ENCODE results near the gene SLC5A8. TPM values are rescaled to one million over a fixed set of nuclear protein-coding genes. Genes with fewer than 3 reads are reported as not detected.

The SLC5A8 gene
- total and polyA plus RNA-seq, 4 donors = 1.3 to 7.0 (median 3.6) TPM

DNA sequence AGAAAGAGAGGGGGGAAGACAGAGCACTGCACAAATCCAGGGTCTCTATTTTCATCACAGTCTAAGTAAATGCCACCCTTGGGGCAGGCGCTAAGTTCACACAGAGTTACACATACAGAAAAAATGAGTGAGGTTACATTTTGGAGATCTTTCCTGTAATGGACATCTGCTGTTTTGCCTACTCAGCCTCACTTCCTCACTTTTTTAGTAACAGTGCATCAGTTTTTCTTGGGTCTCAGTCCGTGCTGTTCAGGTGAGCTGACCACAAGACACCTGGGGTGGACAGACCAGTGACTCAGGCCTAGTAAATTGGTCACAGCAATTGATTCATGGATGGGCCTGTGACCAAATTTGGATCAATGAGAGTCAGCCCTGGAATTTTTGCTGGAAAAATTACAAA lies 33.6 kb upstream of the SLC5A8 start:
- H3K4me3 ChIP-seq = no peak overlapping the region
- H3K27ac ChIP-seq (ENCODE audit: low read depth in 1 of 2, low read length in 1 of 2) = no peak overlapping the region
- H3K9ac ChIP-seq (ENCODE audit: insufficient read depth in 1 of 2, low read length in 2 of 2) = no peak overlapping the region
- TF ChIP-seq, protein P1, sequence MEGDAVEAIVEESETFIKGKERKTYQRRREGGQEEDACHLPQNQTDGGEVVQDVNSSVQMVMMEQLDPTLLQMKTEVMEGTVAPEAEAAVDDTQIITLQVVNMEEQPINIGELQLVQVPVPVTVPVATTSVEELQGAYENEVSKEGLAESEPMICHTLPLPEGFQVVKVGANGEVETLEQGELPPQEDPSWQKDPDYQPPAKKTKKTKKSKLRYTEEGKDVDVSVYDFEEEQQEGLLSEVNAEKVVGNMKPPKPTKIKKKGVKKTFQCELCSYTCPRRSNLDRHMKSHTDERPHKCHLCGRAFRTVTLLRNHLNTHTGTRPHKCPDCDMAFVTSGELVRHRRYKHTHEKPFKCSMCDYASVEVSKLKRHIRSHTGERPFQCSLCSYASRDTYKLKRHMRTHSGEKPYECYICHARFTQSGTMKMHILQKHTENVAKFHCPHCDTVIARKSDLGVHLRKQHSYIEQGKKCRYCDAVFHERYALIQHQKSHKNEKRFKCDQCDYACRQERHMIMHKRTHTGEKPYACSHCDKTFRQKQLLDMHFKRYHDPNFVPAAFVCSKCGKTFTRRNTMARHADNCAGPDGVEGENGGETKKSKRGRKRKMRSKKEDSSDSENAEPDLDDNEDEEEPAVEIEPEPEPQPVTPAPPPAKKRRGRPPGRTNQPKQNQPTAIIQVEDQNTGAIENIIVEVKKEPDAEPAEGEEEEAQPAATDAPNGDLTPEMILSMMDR (IDR thresholded peaks at IDR 0.05; ENCODE audit: control extremely low read depth, extremely low read depth) = no peak
- 83 to 84% methylated on average over 2 of the region's 2 CpGs for WGBS, 2 donors
- no peak for DNase-seq
- H3K36me3 ChIP-seq (ENCODE audit: control insufficient read depth in 4 of 4, insufficient read depth in 4 of 4, low read length in 4 of 4) = no peaks in the 10 kb centered on the region
- no peaks in the 10 kb centered on the region for H3K4me1 ChIP-seq (ENCODE audit: control insufficient read depth in 5 of 5, insufficient read depth in 5 of 5, low read length in 5 of 5)
- ATAC-seq (ENCODE audit: insufficient read depth, low FRiP score) = no peak
- H3K9me3 ChIP-seq (ENCODE audit: control insufficient read depth in 4 of 4, insufficient read depth in 3 of 4, low read length in 3 of 4) = peaks cover 0 to 5% (median 0%) of the 10 kb centered on the region in 4 donors
- no peaks in the 10 kb centered on the region for H3K27me3 ChIP-seq (ENCODE audit: control insufficient read depth in 3 of 3, insufficient read depth in 3 of 3, low read length in 2 of 3)

- H3K36me3 ChIP-seq (ENCODE audit: control insufficient read depth in 4 of 4, insufficient read depth in 4 of 4, low read length in 4 of 4) = no peaks in the 10 kb centered on the region
- TF ChIP-seq, protein P1 (IDR thresholded peaks at IDR 0.05; ENCODE audit: control extremely low read depth, extremely low read depth) = no peak
- no peaks in the 10 kb centered on the region for H3K4me1 ChIP-seq (ENCODE audit: control insufficient read depth in 5 of 5, insufficient read depth in 5 of 5, low read length in 5 of 5)
- H3K9ac ChIP-seq (ENCODE audit: insufficient read depth in 1 of 2, low read length in 2 of 2) = no peak overlapping the region
- H3K9me3 ChIP-seq (ENCODE audit: control insufficient read depth in 4 of 4, insufficient read depth in 3 of 4, low read length in 3 of 4) = peaks cover 0 to 5% (median 0%) of the 10 kb centered on the region in 4 donors
- H3K4me3 ChIP-seq = no peak overlapping the region
- DNase-seq = no peak
- H3K27ac ChIP-seq (ENCODE audit: low read depth in 1 of 2, low read length in 1 of 2) = no peak overlapping the region
- ATAC-seq (ENCODE audit: insufficient read depth, low FRiP score) = no peak
- WGBS, 2 donors = 53 to 63% methylated on average over 2 of the region's 2 CpGs
- no peaks in the 10 kb centered on the region for H3K27me3 ChIP-seq (ENCODE audit: control insufficient read depth in 3 of 3, insufficient read depth in 3 of 3, low read length in 2 of 3)
Observed at GRCh38 chr12:101243074-101243473, 33.0 kb upstream of the SLC5A8 start.

DNA sequence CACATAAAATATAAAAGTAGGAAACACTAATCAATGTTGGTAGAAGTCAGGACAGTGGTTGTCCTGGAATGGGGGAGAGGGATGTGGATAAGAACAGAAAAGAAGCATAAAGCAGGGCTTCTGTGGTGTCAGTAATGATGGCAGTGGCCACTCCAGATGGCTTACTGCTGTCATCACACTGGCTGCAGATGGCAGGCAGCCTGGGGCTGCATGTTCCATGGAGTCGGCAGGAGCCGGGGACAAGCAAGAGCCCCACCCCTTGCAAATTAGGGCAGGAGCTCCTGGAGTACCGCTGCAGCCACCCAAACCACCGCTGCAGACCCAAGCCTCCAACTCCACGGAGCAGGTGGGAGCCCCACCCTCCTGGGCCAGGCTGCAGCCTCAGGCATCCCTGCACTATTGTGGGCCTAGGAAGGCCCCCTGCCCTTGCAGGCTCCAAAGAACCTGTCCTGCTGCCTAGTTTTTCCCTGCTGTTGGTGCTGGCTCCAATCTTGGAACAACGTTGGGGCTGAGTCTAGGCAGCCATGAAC lies 28.8 kb upstream of the SLC5A8 start:
- DNase-seq (peak; percentile 18 to 36 (median 21)), ATAC-seq (ENCODE audit: insufficient read depth, low FRiP score) (no peak)
- 75 to 77% methylated on average over 6 of the region's 6 CpGs for whole genome bisulfite sequencing, 2 donors
- H3K4me1 ChIP-seq (ENCODE audit: control insufficient read depth in 5 of 5, insufficient read depth in 5 of 5, low read length in 5 of 5) = no peaks in the 10 kb centered on the region
- no peak overlapping the region for H3K27ac ChIP-seq (ENCODE audit: low read depth in 1 of 2, low read length in 1 of 2)
- peaks cover 0 to 5% (median 0%) of the 10 kb centered on the region in 4 donors for H3K9me3 ChIP-seq (ENCODE audit: control insufficient read depth in 4 of 4, insufficient read depth in 3 of 4, low read length in 3 of 4)
- H3K27me3 ChIP-seq (ENCODE audit: control insufficient read depth in 3 of 3, insufficient read depth in 3 of 3, low read length in 2 of 3) = no peaks in the 10 kb centered on the region
- no peak overlapping the region for H3K9ac ChIP-seq (ENCODE audit: insufficient read depth in 1 of 2, low read length in 2 of 2)
- TF ChIP-seq, protein P1 (IDR thresholded peaks at IDR 0.05; ENCODE audit: control extremely low read depth, extremely low read depth) = no peak
- H3K4me3 ChIP-seq = no peak overlapping the region
- no peaks in the 10 kb centered on the region for H3K36me3 ChIP-seq (ENCODE audit: control insufficient read depth in 4 of 4, insufficient read depth in 4 of 4, low read length in 4 of 4)

DNA sequence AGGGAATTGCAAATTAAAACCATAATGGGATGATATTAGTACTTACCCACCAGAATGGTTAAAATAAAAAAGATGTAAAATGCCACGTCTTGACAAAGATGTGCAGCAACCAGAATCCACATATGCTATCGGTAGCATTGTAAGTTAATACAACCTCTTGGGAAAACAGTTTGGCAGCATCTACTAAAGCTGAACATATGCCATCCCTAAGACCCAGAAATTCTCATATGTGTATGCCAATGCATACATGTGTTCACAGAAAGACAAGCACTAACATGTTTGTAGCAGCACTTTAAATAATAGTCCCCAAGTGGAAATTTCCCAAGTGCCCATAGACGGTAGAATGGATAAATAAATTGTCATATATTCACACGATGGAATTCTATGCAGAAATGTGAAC lies 28.3 kb upstream of the SLC5A8 start:
- Histone ChIP-seq H3K4me3 (no peak overlapping the region), H3K27ac (ENCODE audit: low read depth in 1 of 2, low read length in 1 of 2) (no peak overlapping the region), H3K9me3 (ENCODE audit: control insufficient read depth in 4 of 4, insufficient read depth in 3 of 4, low read length in 3 of 4) (peaks cover 0 to 5% (median 0%) of the 10 kb centered on the region in 4 donors), H3K36me3 (ENCODE audit: control insufficient read depth in 4 of 4, insufficient read depth in 4 of 4, low read length in 4 of 4) (no peaks in the 10 kb centered on the region), H3K9ac (ENCODE audit: insufficient read depth in 1 of 2, low read length in 2 of 2) (no peak overlapping the region), H3K4me1 (ENCODE audit: control insufficient read depth in 5 of 5, insufficient read depth in 5 of 5, low read length in 5 of 5) (no peaks in the 10 kb centered on the region), H3K27me3 (ENCODE audit: control insufficient read depth in 3 of 3, insufficient read depth in 3 of 3, low read length in 2 of 3) (no peaks in the 10 kb centered on the region)
- ATAC-seq (ENCODE audit: insufficient read depth, low FRiP score) = no peak
- peak in 1 of 3 donors; percentile 3 for DNase-seq
- 84 to 93% methylated on average over 4 of the region's 4 CpGs for WGBS, 2 donors
- TF ChIP-seq, protein P1 (IDR thresholded peaks at IDR 0.05; ENCODE audit: control extremely low read depth, extremely low read depth) = no peak
